Endodermal cell (in vitro differentiated cells): Measurements from ENCODE around the gene CERT1. TPM values are rescaled to one million over a fixed set of nuclear protein-coding genes. Genes with fewer than 3 reads are reported as not detected.

Experiments
- DNase-seq: peaks from one replicate; pipeline ENCODE4 v3.0.0-alpha.2; 2017
- H3K27ac ChIP-seq: 2 replicates; pipeline ENCODE4 v1.5.1; 2013; ENCODE audit warnings: mild to moderate bottlenecking, low read depth, low read length, moderate library complexity
- H3K27me3 ChIP-seq: 2 replicates; pipeline ENCODE4 v1.6.1; 2013; ENCODE audit warnings: mild to moderate bottlenecking, low read length, moderate library complexity; ENCODE audit not compliant: insufficient read depth, control insufficient read depth, poor library complexity, severe bottlenecking
- H3K36me3 ChIP-seq: 2 replicates; pipeline ENCODE4 v1.7.0; 2013; ENCODE audit warnings: mild to moderate bottlenecking, low read length, moderate library complexity; ENCODE audit not compliant: control insufficient read depth, insufficient read depth
- H3K4me1 ChIP-seq: one replicate; pipeline ENCODE4 v1.7.0; 2013; ENCODE audit warnings: low read length; ENCODE audit not compliant: control insufficient read depth, insufficient read depth
- H3K4me3 ChIP-seq: 2 replicates; pipeline ENCODE4 v1.5.1; 2013; ENCODE audit warnings: mild to moderate bottlenecking, low read length, moderate library complexity
- H3K9ac ChIP-seq: 2 replicates; pipeline ENCODE4 v1.6.1; 2013; ENCODE audit warnings: mild to moderate bottlenecking, low read length, moderate library complexity; ENCODE audit not compliant: poor library complexity, severe bottlenecking; ENCODE audit errors: extremely low read depth
- H3K9me3 ChIP-seq: 2 replicates; pipeline ENCODE4 v1.6.1; 2013; ENCODE audit warnings: mild to moderate bottlenecking, low read length, moderate library complexity; ENCODE audit not compliant: control insufficient read depth
- H3K27ac Mint-ChIP-seq: 2 replicates; pipeline ENCODE4 v1.8.0; 2020; ENCODE audit warnings: mixed read lengths
- H3K27me3 Mint-ChIP-seq: 2 replicates; pipeline ENCODE4 v1.8.0; 2021; ENCODE audit warnings: mild to moderate bottlenecking, mixed read lengths; ENCODE audit not compliant: insufficient read depth
- H3K36me3 Mint-ChIP-seq: 2 replicates; pipeline ENCODE4 v1.8.0; 2020; ENCODE audit warnings: low read depth, mixed read lengths
- H3K4me1 Mint-ChIP-seq: 2 replicates; pipeline ENCODE4 v1.8.0; 2020; ENCODE audit warnings: mixed read lengths
- H3K4me3 Mint-ChIP-seq: 2 replicates; pipeline ENCODE4 v1.8.0; 2020; ENCODE audit warnings: mild to moderate bottlenecking, moderate library complexity, mixed read lengths
- H3K9me3 Mint-ChIP-seq: 2 replicates; pipeline ENCODE4 v1.8.0; 2020; ENCODE audit warnings: mild to moderate bottlenecking, mixed read lengths
- WGBS, 2 experiments: methylation state at CpG; one replicate each; pipeline versions ENCODE4 v1.1.5 to v1.1.7; 2013; ENCODE audit warnings: missing lambda C conversion rate in 2 of 2, mixed read lengths in 1 of 2; ENCODE audit not compliant: insufficient coverage in 1 of 2, insufficient read length in 1 of 2; 5-methylcytosine and 5-hydroxymethylcytosine counted together
- total RNA-seq, 2 donors: library from RNA; stranded (reverse); fragmentation: NEBNext Ultra II Directional in 1 of 2; extraction: Animal tissue kit (Norgen Biotek cat#: 25700) in 1 of 2; gene quantifications; 2 replicates in 1 of 2; 3 replicates in 1 of 2; pipeline ENCODE4 v1.2.1, GENCODE V29; 2021
- TF ChIP-seq, protein P1 (sequence below): fragments of 200-600 bp; sonication (generic); conservative IDR thresholded peaks from 2 replicates; pipeline ENCODE4 v1.5.0; 2021; ENCODE audit warnings: antibody characterized with exemption, mild to moderate bottlenecking

The CERT1 gene
- total RNA-seq, 2 donors from 2014 or later = 51.0 to 73.5 TPM

DNA sequence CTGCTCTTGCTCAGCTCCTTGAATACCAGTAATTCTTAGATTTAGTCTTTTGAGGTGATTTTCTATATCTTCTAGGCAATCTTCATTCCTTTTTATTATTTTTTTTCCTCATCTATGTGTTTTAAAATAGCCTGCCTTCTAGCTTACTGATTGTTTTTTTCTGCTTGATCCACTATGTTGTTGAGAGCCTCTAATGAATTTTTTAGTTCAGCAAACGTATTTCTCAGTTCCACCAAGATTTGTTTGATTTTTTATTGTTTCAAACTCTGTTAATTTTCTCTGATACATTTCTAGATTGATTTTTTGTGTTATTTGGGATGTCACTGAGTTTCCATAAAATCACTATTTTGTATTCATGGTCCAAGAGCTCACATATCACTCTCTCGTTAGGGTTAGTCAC lies 9.8 kb upstream of the CERT1 start:
- H3K27ac Mint-ChIP-seq = no peak overlapping the region
- peaks cover 4% of the 10 kb centered on the region for H3K36me3 ChIP-seq
- whole genome bisulfite sequencing, 2 experiments = 50% methylated on average over 2 of the region's 2 CpGs; no CpG with 5 or more reads in 1 of the 2 experiments
- no peaks in the 10 kb centered on the region for H3K27me3 ChIP-seq
- peaks cover 45% of the 10 kb centered on the region for H3K9me3 Mint-ChIP-seq
- H3K4me3 ChIP-seq = no peak overlapping the region
- TF ChIP-seq, protein P1, sequence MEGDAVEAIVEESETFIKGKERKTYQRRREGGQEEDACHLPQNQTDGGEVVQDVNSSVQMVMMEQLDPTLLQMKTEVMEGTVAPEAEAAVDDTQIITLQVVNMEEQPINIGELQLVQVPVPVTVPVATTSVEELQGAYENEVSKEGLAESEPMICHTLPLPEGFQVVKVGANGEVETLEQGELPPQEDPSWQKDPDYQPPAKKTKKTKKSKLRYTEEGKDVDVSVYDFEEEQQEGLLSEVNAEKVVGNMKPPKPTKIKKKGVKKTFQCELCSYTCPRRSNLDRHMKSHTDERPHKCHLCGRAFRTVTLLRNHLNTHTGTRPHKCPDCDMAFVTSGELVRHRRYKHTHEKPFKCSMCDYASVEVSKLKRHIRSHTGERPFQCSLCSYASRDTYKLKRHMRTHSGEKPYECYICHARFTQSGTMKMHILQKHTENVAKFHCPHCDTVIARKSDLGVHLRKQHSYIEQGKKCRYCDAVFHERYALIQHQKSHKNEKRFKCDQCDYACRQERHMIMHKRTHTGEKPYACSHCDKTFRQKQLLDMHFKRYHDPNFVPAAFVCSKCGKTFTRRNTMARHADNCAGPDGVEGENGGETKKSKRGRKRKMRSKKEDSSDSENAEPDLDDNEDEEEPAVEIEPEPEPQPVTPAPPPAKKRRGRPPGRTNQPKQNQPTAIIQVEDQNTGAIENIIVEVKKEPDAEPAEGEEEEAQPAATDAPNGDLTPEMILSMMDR = no peak
- no peak overlapping the region for H3K9ac ChIP-seq
- peaks cover 11% of the 10 kb centered on the region for H3K4me1 ChIP-seq
- peaks cover 46% of the 10 kb centered on the region for H3K9me3 ChIP-seq
- no peak for DNase-seq
- no peak overlapping the region for H3K4me3 Mint-ChIP-seq
- H3K27ac ChIP-seq = no peak overlapping the region
- H3K4me1 Mint-ChIP-seq = peaks cover 38% of the 10 kb centered on the region
- H3K27me3 Mint-ChIP-seq = no peaks in the 10 kb centered on the region
- peaks cover 42% of the 10 kb centered on the region for H3K36me3 Mint-ChIP-seq

- Histone ChIP-seq H3K36me3 (peaks cover 4% of the 10 kb centered on the region), H3K9me3 (peaks cover 46% of the 10 kb centered on the region), H3K27me3 (no peaks in the 10 kb centered on the region), H3K9ac (no peak overlapping the region), H3K27ac (no peak overlapping the region), H3K4me3 (peak overlapping the region; percentile 21), H3K4me1 (peaks cover 7% of the 10 kb centered on the region)
- Mint-ChIP-seq H3K27me3 (no peaks in the 10 kb centered on the region), H3K4me1 (peaks cover 30% of the 10 kb centered on the region), H3K9me3 (peaks cover 45% of the 10 kb centered on the region), H3K27ac (no peak overlapping the region), H3K36me3 (peaks cover 44% of the 10 kb centered on the region), H3K4me3 (no peak overlapping the region)
- TF ChIP-seq, protein P1 = no peak
- 100% methylated on average over 1 of the region's 1 CpG; no CpG with 5 or more reads in 1 of the 2 experiments for WGBS, 2 experiments
- no peak for DNase-seq
Measured at GRCh38 chr5:75519761-75520160, 8.3 kb upstream of the CERT1 start.

GRCh38 chr5:75514323-75514722 lies 2.9 kb upstream of the CERT1 start:
- TF ChIP-seq, protein P1 = no peak
- Mint-ChIP-seq H3K4me3 (no peak overlapping the region), H3K9me3 (peaks cover 18% of the 10 kb centered on the region), H3K36me3 (peaks cover 19% of the 10 kb centered on the region), H3K4me1 (peaks cover 29% of the 10 kb centered on the region), H3K27ac (no peak overlapping the region), H3K27me3 (no peaks in the 10 kb centered on the region)
- H3K9me3 ChIP-seq = peaks cover 16% of the 10 kb centered on the region
- H3K27ac ChIP-seq = no peak overlapping the region
- no peak overlapping the region for H3K9ac ChIP-seq
- H3K27me3 ChIP-seq = no peaks in the 10 kb centered on the region
- no peak for DNase-seq
- no peak overlapping the region for H3K4me3 ChIP-seq
- peaks cover 7% of the 10 kb centered on the region for H3K4me1 ChIP-seq
- WGBS, 2 experiments = 98% methylated on average over 2 of the region's 3 CpGs; no CpG with 5 or more reads in 1 of the 2 experiments
- H3K36me3 ChIP-seq = no peaks in the 10 kb centered on the region
